CD4-positive, alpha-beta T cell treated with Interleukin-2 at 100 ng/mL for 4 hours (primary cell): ENCODE measurements around the gene GLB1L2.
"Not testable (repeated sequence)": the region's sequence is repeated elsewhere in the genome, so short reads cannot be mapped to it uniquely, and the experiment has no call there.

Experiments used
- DNase-seq: peaks from one replicate; pipeline ENCODE4 v3.0.0-alpha.2; 2020; ENCODE audit warnings: low spot score

Gene GLB1L2

GRCh38 chr11:134322553-134322952 lies 9.2 kb upstream of the GLB1L2 start:
- DNase-seq, result no peak

- no peak for DNase-seq
These were observed 3.4 kb upstream of the GLB1L2 start for GRCh38 chr11:134328433-134328832.

GRCh38 chr11:134330611-134331353 lies 1.0 kb upstream of the GLB1L2 start:
- no peak for DNase-seq

- no peak for DNase-seq
These were observed 422 bp downstream of the GLB1L2 start for GRCh38 chr11:134332189-134332631.

GRCh38 chr11:134332782-134333181 lies 994 bp downstream of the GLB1L2 start:
- no peak for DNase-seq

- no peak for DNase-seq
These were observed 1.5 kb downstream of the GLB1L2 start for GRCh38 chr11:134333312-134333711.

- no peak for DNase-seq
These were observed 2.2 kb downstream of the GLB1L2 start for GRCh38 chr11:134333946-134334345.

GRCh38 chr11:134334796-134335571 lies 3.2 kb downstream of the GLB1L2 start:
- DNase-seq, result no peak

- DNase-seq, result no peak
These were observed 5.3 kb downstream of the GLB1L2 start for GRCh38 chr11:134337051-134337450.

- DNase-seq, result no peak
These were observed 6.3 kb downstream of the GLB1L2 start for GRCh38 chr11:134338068-134338467.

GRCh38 chr11:134338654-134339053 lies 6.9 kb downstream of the GLB1L2 start:
- no peak for DNase-seq

- DNase-seq, result no peak
These were observed 8.0 kb downstream of the GLB1L2 start for GRCh38 chr11:134339756-134340155.

GRCh38 chr11:134340354-134340964 lies 8.7 kb downstream of the GLB1L2 start:
- DNase-seq, result no peak

- no peak for DNase-seq
These were observed 10.2 kb downstream of the GLB1L2 start for GRCh38 chr11:134341805-134342571.

- no peak for DNase-seq
These were observed 11.0 kb downstream of the GLB1L2 start for GRCh38 chr11:134342572-134343340.

GRCh38 chr11:134343646-134344045 lies 11.9 kb downstream of the GLB1L2 start:
- DNase-seq, result no peak

- DNase-seq, result not testable (repeated sequence)
These were observed 12.9 kb downstream of the GLB1L2 start for GRCh38 chr11:134344497-134345236.

- DNase-seq, result no peak
These were observed 13.4 kb downstream of the GLB1L2 start for GRCh38 chr11:134345237-134345550.

GRCh38 chr11:134346101-134346975 lies 14.6 kb downstream of the GLB1L2 start:
- no peak for DNase-seq

- DNase-seq, result no peak
These were observed 15.2 kb downstream of the GLB1L2 start for GRCh38 chr11:134346976-134347350.
